AG10803 (cell line): ENCODE data around the gene PHB1.

ENCODE experiments used
- DNase-seq: peaks from one replicate; pipeline ENCODE4 v3.0.0; 2010; ENCODE audit warnings: low read depth
- H3K4me3 ChIP-seq: 2 replicates; pipeline ENCODE4 v1.5.1; 2011; ENCODE audit warnings: mild to moderate bottlenecking, low read length, control low read depth
- CTCF ChIP-seq: conservative IDR thresholded peaks from 2 replicates; pipeline ENCODE4 v1.5.1; 2011; ENCODE audit warnings: mild to moderate bottlenecking, low read length, control low read depth, inconsistent platforms

The PHB1 gene

DNA sequence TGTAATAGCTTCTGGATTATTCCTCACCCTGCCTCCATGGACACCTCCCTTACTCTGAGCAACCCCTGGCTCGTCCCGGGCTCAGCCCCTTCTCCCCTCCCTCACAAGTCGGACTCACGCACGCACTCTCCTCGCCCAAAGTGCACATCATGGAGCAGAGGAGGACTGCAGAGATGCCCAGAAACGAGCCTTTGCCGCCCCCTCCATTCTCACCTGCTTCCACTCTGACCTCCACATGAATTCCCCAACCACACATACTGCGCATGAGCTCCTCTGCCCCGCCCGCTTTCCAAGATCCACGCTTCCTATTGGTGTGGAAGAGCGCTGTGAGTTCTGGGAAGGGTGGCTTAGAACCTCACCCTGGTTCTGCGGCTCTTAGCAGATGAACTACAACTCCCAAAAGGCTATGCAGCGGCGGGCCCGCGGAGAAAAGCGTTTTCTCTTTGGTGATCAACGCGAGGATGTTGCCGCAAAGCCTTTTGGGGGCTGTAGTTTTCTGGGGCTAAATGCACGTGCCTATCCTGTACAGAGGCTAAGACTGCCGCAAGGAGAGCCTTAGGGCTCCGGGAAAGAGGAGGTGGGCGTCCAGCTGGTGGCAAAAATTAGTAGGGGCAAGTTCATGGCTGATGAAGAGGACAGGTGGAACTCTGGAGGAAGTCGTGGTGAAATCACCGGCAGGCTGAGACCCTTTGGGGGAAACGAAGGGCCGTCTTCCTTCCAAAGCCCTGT lies at the start of gene PHB1:
PHB1 (minus strand) TSS at position 261 of the 729 bp plus-strand sequence. CDS start 1,618 bp downstream, outside the sequence.
- DNase-seq = peak; percentile 96
- no peak for TF ChIP-seq CTCF
- H3K4me3 ChIP-seq = peak within 1 kb of the TSS; percentile 100

GRCh38 chr17:49464049-49464448 lies 49.4 kb upstream of the PHB1 start:
- no peak for DNase-seq
- no peak for TF ChIP-seq CTCF
- no peak overlapping the region for H3K4me3 ChIP-seq

DNA sequence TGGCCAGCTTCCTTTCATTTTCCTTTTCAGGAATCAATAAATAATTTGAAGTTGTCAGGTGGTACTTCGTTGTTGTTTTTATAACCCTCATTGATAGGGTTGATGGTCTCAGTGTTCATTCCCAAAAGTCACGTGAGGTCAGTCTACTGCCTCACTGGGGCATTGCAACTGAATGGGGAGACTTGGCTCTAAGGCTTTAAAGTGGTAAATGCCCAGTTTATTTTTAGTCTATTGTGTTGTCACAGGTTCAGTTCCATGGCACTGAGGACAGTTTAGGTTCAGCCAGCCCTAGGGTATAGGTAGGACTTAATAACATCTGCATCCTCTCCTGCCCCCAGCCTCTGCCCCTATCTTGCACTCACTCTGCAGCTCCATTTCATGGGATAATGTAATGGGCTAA lies 46.9 kb upstream of the PHB1 start:
- no peak overlapping the region for H3K4me3 ChIP-seq
- DNase-seq = no peak
- no peak for TF ChIP-seq CTCF

DNA sequence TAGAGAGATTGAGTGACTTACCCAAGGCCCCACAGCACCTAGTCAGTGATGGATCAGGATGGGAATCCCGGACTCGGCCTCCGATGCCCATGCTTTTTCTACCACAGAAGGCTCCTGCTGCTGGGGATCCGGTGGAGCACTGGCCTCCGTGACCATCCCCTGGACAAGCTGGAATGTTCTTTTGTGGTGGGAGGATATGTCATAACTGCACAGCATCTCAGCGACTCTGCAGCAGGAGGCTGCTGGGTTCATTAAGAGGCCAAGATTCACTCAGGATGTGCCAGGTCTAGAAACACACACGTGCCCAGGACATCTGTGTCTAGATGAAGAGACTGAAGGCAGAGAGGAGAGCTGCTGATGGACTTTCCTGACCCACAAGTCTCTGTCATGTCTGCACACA lies 45.7 kb upstream of the PHB1 start:
- no peak for DNase-seq
- H3K4me3 ChIP-seq = no peak overlapping the region
- no peak for TF ChIP-seq CTCF

- no peak overlapping the region for H3K4me3 ChIP-seq
- DNase-seq = no peak
- TF ChIP-seq CTCF = no peak
Measured at GRCh38 chr17:49459401-49459984, 44.8 kb upstream of the PHB1 start.

- no peak for TF ChIP-seq CTCF
- H3K4me3 ChIP-seq = no peak overlapping the region
- DNase-seq = no peak
Measured at GRCh38 chr17:49457564-49458535, 43.2 kb upstream of the PHB1 start.
